ENCODE results near the gene NFE2L1.

- TF ChIP-seq CTCF (IDR thresholded peaks at IDR 0.05 in 2 of 3, conservative IDR thresholded peaks at IDR 0.05 in 1 of 3; ENCODE audit: borderline replicate concordance in 1 of 3, insufficient read depth in 1 of 3, low read depth in 2 of 3, low read length in 2 of 3) (no peak), POLR2A (IDR thresholded peaks at IDR 0.05; ENCODE audit: borderline replicate concordance, extremely low read depth, insufficient read depth, insufficient read length) (no peak)
These were observed 26.2 kb upstream of the NFE2L1 start for GRCh38 chr17:48021934-48022333.

All from HCT116 (cell line).